Activated CD4-positive, alpha-beta T cell treated with anti-CD3 and anti-CD28 coated beads, Interleukin-2, amount 50 U/mL, for 4 hours (primary cell): ENCODE data around the gene SLC38A10.
"Not testable (repeated sequence)": the region's sequence is repeated elsewhere in the genome, so short reads cannot be mapped to it uniquely, and the experiment has no call there.

Source experiments
- DNase-seq, 2 experiments: peaks; one replicate each; pipeline ENCODE4 v3.0.0-alpha.2; 2020

Gene SLC38A10

GRCh38 chr17:81238815-81239713 lies 56.0 kb downstream of the SLC38A10 start, which contains the start of the genes NDUFAF8 and TEPSIN:
Gene NDUFAF8 (plus strand): TSS chr17:81239318. CDS start chr17:81239364, 46 bp downstream.
Gene TEPSIN (minus strand): TSS chr17:81239055. CDS start chr17:81239033, 22 bp downstream.
- DNase-seq: peak; percentile 92 to 94

- no peak for DNase-seq
These were observed 56.7 kb downstream of the SLC38A10 start for GRCh38 chr17:81238490-81238814.

- no peak for DNase-seq
These were observed 57.3 kb downstream of the SLC38A10 start for GRCh38 chr17:81237591-81238489.

GRCh38 chr17:81236784-81237183 lies 58.3 kb downstream of the SLC38A10 start:
- DNase-seq: no peak

GRCh38 chr17:81235822-81236740 lies 59.0 kb downstream of the SLC38A10 start:
- DNase-seq: no peak

- no peak for DNase-seq
These were observed 59.9 kb downstream of the SLC38A10 start for GRCh38 chr17:81234940-81235821.

GRCh38 chr17:81234506-81234855 lies 60.6 kb downstream of the SLC38A10 start:
- no peak for DNase-seq

GRCh38 chr17:81233811-81234505 lies 61.1 kb downstream of the SLC38A10 start:
- no peak for DNase-seq

- no peak for DNase-seq
These were observed 61.8 kb downstream of the SLC38A10 start for GRCh38 chr17:81233316-81233715.

GRCh38 chr17:81232616-81233241 lies 62.4 kb downstream of the SLC38A10 start:
- no peak for DNase-seq

GRCh38 chr17:81231766-81232581 lies 63.1 kb downstream of the SLC38A10 start:
- no peak for DNase-seq

- no peak for DNase-seq
These were observed 63.9 kb downstream of the SLC38A10 start for GRCh38 chr17:81231121-81231645.

GRCh38 chr17:81230043-81230820 lies 64.9 kb downstream of the SLC38A10 start:
- no peak for DNase-seq

- no peak for DNase-seq
These were observed 65.5 kb downstream of the SLC38A10 start for GRCh38 chr17:81229666-81229920.

- DNase-seq: no peak
These were observed 66.1 kb downstream of the SLC38A10 start for GRCh38 chr17:81228834-81229665.

- no peak for DNase-seq
These were observed 66.7 kb downstream of the SLC38A10 start for GRCh38 chr17:81228420-81228819.

- DNase-seq: not testable (repeated sequence)
These were observed 67.5 kb downstream of the SLC38A10 start for GRCh38 chr17:81227630-81228029.

- no peak for DNase-seq
These were observed 71.4 kb downstream of the SLC38A10 start for GRCh38 chr17:81223762-81224130.
